ENCODE measurements around the gene PLPPR2.
"Not testable (repeated sequence)": the region's sequence is repeated elsewhere in the genome, so short reads cannot be mapped to it uniquely, and the experiment has no call there.

Gene PLPPR2

GRCh38 chr19:11339254-11340098, 15.8 kb upstream of the PLPPR2 start, which contains the start of gene RAB3D:
Gene RAB3D, minus strand, starts transcription at chr19:11339657. Its CDS starts 2,258 bp downstream, at chr19:11337399.
- DNase-seq (ENCODE audit: low read depth in 2 of 2): peak; percentile 47 to 62

GRCh38 chr19:11340099-11340467, 15.1 kb upstream of the PLPPR2 start:
- not testable (repeated sequence) for DNase-seq (ENCODE audit: low read depth in 2 of 2)

GRCh38 chr19:11342429-11342828, 12.8 kb upstream of the PLPPR2 start:
- DNase-seq (ENCODE audit: low read depth in 2 of 2): no peak

GRCh38 chr19:11345122-11345803, 10.0 kb upstream of the PLPPR2 start:
- DNase-seq (ENCODE audit: low read depth in 2 of 2): no peak

- DNase-seq (ENCODE audit: low read depth in 2 of 2): peak; percentile 96 to 98
Measured at GRCh38 chr19:11346104-11346940, 8.9 kb upstream of the PLPPR2 start, which contains the start of the genes CCDC159 and TMEM205. Gene CCDC159, plus strand, starts transcription at chr19:11346519. Its CDS starts 88 bp downstream, at chr19:11346607. Gene TMEM205, minus strand, starts transcription at chr19:11346268. Its CDS starts 649 bp downstream, at chr19:11345619.

- DNase-seq (ENCODE audit: low read depth in 2 of 2): no peak
Measured at GRCh38 chr19:11347546-11348039, 7.6 kb upstream of the PLPPR2 start.

DNA sequence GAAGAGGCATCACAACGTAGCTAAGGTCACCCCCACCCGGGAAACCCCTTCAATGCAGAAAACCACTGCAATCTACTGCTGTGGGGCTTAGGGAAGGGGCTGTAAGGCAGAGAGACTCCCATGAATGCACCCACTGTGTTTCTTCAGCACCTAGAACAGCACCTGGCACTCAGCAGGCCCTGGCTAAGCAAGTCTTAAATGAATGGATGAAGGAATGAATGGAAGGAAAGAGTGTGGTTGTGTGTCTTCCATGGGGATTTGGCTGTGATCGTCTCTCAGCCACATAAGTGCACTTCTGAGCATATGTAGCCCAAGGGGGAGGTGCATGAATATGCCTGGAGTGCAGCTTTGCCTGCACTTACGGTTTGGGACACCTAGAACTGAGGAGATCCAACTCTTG, 6.1 kb upstream of the PLPPR2 start:
- no peak for DNase-seq (ENCODE audit: low read depth in 2 of 2)

GRCh38 chr19:11354102-11354501, 1.1 kb upstream of the PLPPR2 start:
- DNase-seq (ENCODE audit: low read depth in 2 of 2): not testable (repeated sequence)

GRCh38 chr19:11356074-11356397, 804 bp downstream of the PLPPR2 start:
- no peak for DNase-seq (ENCODE audit: low read depth in 2 of 2)

GRCh38 chr19:11356676-11357550, 1.7 kb downstream of the PLPPR2 start:
- DNase-seq (ENCODE audit: low read depth in 2 of 2): no peak

DNA sequence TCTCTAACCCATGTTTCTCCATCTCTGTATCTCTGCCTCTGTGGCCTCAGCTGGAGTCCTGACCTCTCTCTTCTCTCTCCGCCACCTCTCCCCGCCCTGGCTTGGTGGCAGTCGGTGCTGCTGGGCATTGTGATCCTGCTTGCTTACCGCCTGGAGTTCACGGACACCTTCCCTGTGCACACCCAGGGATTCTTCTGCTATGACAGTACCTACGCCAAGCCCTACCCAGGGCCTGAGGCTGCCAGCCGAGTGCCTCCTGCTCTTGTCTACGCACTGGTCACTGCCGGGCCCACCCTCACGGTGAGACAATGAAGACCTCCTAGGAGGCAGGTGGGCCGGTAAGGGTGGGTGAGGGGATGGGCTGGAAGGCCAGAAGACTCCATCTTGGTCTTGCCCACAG, 4.2 kb downstream of the PLPPR2 start:
- DNase-seq (ENCODE audit: low read depth in 2 of 2): no peak

DNA sequence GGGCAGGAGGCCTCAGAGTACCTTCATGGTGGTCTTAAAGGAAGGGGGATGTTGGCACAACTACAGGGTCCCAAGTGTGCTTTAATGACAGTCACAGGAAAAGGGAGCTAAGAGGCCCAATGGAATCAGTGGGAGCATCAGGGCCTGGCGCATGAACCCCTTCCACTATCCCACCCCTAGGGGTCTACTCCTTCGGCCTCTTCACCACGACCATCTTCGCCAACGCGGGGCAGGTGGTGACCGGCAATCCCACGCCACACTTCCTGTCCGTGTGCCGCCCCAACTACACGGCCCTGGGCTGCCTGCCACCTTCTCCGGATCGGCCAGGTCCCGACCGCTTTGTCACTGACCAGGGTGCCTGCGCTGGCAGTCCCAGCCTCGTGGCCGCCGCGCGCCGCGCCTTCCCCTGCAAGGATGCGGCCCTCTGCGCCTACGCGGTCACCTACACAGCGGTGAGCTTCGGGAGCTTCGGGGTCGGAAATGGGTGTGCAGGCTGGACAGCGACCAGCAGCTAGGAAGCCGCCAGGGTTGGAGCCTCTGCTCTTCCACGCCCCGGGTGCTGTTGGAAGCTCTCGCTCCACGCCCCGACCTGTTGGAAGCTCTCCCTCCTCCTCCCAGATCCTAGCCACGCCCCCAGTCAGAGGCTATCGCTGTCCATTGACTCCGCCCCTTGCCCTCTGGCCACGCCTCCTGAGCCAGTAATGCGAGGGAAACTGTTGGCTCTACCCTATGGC, 6.0 kb downstream of the PLPPR2 start:
- DNase-seq (ENCODE audit: low read depth in 2 of 2): no peak

DNA sequence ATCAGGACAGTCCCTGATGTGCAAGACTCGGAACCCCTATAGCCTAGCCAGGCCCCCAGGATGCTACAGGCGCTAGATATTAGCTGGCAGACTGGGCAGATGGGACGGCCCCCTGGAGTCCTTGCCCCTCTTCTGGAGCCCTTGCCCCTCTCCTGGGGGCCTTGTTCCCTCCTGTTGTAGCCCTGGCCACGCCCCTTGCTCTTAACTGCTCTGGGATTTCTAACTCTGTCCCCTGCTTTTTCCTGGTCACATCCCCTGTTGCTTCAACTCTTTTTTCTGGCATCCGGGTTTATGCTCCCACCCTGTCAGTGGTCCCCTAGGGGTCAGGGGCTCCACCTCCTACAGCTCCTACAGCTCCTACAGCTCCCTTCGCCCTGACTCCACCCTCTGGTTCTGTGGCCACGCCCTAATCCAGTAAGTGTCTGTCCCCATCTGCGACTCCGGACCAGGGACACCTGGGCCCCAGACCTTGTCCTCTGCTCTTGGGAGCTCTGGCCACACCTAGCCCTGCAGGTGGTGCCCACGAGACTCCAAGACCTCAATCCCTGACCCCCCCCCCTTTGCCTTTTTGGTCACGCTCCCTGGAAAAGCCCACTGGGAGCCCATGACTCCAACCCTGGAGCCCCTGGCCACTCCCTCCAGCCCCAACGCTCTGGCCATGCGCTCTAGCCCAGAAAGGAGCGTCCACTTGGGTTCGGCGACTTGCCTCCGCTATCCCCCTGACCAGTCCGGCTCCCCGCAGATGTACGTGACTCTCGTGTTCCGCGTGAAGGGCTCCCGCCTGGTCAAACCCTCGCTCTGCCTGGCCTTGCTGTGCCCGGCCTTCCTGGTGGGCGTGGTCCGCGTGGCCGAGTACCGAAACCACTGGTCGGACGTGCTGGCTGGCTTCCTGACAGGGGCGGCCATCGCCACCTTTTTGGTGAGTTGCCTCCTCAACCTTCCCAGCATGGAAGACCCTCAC, 6.8 kb downstream of the PLPPR2 start:
- no peak for DNase-seq (ENCODE audit: low read depth in 2 of 2)

DNA sequence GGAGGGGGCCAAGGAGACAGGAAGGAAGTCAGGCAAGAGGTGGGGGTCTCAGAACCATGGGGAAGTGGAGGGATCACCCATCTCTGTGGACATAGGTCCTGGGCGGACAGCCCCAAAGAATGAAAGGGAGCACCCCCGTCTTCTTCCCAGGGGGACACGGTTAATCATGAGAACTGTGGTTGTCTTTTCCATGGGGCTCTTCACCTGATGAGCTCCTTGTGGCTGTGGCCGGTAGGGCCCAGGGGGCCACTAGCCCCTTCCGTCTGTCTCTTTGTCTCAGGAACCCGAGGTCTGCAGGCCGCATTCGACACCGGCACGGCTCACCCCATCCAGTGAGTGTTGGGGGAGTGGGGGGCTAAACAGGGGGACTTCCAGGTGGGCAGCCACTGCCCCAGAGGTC, 8.6 kb downstream of the PLPPR2 start:
- no peak for DNase-seq (ENCODE audit: low read depth in 2 of 2)

GRCh38 chr19:11364296-11364904, 9.2 kb downstream of the PLPPR2 start:
- DNase-seq (ENCODE audit: low read depth in 2 of 2): no peak

DNA sequence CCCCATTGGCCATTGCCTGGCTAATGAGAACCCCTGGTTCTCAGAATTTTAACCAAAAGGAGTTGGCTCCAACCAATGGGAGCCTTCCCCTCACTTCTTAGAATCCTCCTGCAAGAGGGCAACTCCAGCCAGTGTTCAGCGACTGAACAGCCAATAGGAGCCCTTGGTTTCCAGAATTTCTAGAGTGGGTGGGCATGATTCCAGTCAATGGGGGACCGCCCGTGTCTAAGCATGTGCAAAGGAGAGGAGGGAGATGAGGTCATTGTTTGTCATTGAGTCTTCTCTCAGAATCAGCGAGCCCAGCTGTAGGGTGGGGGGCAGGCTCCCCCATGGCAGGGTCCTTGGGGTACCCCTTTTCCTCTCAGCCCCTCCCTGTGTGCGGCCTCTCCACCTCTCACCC, 9.7 kb downstream of the PLPPR2 start:
- DNase-seq (ENCODE audit: low read depth in 2 of 2): no peak

GRCh38 chr19:11365557-11366117, 10.4 kb downstream of the PLPPR2 start:
- DNase-seq (ENCODE audit: low read depth in 2 of 2): no peak

- no peak for DNase-seq (ENCODE audit: low read depth in 2 of 2)
Measured at GRCh38 chr19:11367528-11367927, 12.3 kb downstream of the PLPPR2 start.

Measured in stimulated activated CD8-positive, alpha-beta memory T cell treated with anti-CD3 and anti-CD28 coated beads, Interleukin-2, amount 100 ng/mL, for 1 hour (primary cell).